ENCODE results near the gene MUC5B.
A peak's percentile ranks its signal among the peaks of the same experiment; 100 is the strongest.

Gene MUC5B

DNA sequence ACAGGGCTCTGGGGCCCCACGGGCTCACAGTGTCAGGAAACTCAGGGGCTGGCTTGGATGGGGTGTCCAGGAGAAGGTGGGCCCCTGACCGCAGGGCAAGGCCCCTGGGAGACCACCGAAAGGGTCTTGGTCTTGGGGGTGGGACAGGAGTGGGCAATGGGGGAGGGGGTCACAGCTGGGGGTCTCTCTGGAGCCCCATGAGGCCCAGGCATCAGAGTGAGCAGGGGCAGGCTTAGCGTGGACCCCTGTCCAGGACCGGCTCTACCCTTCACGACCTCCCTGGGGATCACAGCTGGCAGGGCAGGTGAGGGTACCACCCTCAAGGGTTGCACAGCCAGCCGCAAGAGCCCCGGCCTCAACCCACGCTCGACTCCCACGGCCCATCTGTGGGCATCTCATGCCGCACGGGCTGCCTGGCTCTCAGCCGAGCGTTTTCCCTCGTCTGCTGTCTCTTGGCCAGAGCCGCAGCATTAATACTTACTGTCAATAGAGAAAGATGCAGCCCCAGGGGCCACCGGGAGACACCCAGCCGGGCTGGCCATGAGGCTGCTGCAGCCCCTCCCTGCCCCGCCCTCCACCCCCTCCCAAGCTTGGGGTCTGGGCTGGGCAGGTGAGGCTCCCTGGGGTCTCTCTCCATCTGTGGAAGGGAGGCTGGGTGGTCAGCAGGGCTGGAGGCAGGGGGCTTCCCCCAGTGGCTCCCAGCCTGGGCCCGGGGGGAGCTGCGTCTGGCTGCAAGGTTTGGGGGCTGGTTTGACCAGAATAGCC lies 662 bp downstream of the MUC5B start:
- no peak for DNase-seq

DNA sequence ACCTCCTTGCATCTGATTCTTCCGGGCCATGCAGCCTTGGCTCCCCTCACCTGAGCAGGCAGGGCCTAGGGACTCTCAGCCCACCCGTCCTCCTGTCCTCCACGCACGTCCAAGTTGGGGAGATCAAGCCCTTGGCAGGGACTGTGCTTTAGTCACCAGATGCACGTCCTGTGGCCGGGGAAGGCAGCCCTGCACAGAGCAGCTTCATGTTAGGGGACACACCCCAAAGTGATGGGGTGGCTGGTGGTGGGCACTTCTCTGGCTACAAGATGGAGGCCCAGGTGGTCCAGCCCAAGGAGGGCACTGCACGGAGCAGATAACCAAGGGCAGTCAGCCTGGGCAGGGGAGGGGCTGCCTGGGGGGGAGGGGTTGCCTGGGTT lies 1.2 kb downstream of the MUC5B start:
- no peak for DNase-seq

DNA sequence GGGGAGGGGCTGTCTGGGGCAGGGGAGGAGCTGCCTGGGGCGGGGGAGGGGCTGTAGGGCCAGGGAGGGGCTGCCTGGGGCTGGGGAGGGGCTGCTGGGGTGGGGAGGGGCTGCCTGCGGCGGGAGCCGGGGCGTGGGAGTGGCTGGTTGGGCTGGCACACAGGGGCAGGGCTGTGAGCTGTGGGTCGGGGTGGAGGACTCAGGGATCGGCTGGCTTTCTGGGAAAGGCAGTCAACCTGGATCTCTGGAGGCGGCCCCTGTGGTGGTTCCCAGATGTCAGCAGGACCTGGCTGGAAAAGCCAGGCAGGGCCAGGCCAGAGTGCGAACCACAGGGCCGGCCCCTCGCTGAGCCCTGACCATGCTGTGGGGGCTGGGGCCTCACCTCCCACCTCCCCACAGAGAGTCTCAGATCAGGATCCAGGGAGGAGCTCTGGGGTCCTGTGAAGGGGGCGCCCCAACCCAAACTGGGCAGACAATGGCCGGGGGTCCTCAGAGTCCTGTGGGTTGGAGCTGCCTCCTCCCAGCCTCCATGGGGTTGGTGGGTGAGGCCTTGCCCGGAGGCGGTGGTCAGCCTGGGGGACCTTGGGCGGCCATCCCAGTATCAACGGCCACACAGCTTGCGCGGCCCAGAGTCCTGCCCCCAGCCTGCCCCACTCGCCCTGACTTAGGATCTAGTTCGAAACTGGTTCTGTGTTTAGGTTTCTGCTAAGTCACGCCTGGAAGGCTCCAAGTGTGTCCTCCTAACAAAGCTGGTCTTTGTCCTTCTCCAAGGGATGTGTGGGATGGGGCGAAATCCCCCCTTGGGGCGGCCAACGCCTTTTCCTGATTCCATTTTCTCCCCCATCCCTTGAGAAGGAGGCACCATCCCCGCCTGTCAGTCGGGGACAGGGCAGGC lies 1.9 kb downstream of the MUC5B start:
- no peak for DNase-seq

DNA sequence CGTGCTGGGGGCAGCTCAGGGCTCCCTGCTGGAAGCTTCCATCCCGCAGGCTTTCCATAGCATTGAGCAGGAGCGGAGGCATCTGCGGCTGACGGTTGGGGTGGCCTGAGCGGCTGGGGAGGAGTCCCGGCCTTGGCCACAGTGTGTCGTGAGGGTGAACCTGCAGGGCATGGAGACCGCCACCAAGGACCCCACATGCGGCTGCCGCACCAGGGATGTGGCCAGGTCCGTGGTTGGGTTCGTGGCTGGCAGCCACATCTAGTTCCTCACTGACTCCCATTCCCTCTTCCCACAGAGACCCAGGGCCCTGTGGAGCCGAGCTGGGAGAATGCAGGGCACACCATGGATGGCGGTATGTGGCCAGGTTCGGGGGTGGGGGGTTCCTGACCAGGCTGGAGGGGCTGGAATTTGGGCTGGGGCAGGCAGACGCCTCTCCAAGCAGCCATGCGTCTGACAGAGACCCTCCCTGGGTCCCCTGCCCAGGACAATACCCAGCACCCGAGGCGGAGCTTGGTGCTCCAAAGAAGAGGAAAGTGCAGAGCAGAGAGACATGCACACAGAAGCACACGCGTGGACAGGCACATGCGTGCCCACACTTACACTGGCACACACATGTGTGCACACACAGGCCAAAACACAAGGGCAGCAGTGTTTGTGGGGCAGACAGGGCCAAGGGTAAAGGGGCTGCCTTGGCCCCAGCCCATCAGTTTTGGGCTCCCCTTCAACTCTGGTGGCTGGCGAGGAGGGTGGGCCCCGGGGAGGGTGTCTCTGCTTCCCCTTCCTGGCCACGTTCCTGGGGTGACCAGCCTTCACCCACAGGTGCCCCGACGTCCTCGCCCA lies 2.7 kb downstream of the MUC5B start:
- no peak for DNase-seq

DNA sequence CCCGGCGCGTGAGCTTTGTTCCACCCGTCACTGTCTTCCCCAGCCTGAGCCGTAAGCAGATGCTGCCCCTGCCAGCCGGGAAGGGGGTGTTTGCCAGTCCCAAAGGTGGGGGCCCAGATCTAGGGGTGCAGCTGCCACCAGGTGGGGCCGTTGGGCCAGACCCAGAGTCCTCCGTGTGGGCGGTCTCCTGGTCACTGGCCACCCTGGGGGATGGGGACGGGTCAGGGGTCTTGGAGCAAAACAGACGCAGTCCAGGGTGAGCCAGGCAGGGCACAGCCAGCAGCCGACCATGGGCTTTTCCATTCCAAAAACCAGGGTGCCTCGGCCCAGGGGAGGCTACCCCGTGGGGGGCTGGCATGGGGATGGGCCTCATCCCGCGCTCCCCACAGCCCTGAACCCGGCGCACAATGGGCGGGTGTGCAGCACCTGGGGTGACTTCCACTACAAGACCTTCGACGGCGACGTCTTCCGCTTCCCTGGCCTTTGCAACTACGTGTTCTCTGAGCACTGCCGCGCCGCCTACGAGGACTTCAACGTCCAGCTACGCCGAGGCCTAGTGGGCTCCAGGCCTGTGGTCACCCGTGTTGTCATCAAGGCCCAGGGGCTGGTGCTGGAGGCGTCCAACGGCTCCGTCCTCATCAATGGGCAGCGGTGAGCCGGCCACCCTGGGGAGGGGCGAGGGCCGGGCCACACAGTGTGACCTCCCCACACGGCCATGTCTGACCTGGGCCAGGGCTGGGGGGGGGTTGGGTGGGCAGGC lies 3.5 kb downstream of the MUC5B start:
- no peak for DNase-seq

DNA sequence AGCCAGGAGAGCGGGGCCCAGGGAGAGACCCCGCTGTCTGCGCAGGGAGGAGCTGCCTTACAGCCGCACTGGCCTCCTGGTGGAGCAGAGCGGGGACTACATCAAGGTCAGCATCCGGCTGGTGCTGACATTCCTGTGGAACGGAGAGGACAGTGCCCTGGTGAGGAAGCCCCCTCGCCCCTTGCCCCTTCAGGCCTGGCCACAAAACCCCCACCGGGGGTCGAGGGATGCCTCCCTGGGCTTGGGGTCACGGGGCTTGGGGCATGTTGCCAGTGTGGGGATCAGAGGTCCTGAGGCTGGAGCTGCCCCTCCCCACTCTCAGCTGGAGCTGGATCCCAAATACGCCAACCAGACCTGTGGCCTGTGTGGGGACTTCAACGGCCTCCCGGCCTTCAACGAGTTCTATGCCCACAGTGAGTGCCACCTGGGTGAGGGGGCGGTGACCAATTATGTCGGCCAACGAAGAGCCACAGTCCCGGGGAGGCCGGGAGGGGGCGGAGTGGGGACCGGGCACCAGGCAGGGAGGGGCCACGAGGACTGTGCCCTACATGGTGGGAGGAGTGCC lies 4.2 kb downstream of the MUC5B start:
- no peak for DNase-seq

DNA sequence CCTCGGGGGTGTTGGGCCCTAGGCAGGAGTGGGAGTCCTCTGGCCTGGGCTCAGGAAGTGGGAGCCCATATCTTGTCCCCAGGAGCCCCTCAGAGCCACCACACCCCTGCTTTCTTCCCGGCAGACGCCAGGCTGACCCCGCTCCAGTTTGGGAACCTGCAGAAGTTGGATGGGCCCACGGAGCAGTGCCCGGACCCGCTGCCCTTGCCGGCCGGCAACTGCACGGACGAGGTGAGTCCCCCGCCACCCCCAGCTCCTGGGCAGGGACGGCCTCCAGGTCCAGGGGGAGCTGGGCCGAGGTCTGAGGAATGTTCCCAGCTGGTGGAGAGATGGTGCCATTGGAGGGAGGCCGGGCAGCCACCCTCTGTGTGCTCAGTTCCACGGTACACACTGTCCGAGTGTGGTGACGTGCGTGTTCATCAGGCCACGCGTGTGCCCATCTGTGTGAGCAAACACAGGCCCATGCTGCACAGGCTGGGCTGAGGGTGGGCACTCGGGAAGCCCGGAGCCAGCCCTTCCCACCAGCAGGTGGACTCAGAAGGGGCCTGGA lies 4.8 kb downstream of the MUC5B start:
- DNase-seq = no peak

DNA sequence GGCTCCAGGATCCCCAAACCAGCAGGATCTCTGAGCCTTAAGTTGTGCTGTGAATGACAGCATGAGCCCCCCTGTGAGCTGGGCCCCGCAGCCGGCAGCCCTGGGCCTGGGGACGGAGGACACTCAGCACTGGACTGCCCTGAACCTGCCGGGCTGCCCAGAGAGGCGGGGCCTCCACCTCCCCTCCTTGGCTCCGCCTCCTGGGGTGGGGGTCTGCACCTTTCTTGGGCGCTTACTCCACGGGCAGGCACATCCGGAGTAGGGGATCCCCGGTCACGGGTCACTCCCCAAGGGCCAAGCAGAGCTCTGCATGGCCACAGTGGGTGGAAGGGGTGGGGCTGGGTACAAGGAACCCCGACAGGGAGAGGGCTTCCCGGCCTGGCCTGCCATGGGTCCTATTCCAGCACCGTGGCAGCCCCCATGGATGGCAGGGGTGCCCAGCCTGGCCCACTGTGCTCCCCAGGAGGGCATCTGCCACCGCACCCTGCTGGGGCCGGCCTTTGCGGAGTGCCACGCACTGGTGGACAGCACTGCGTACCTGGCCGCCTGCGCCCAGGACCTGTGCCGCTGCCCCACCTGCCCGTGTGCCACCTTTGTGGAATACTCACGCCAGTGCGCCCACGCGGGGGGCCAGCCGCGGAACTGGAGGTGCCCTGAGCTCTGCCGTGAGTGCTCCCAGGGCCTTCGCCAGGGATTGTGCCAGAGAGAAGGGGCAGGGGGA lies 5.4 kb downstream of the MUC5B start:
- DNase-seq = no peak

DNA sequence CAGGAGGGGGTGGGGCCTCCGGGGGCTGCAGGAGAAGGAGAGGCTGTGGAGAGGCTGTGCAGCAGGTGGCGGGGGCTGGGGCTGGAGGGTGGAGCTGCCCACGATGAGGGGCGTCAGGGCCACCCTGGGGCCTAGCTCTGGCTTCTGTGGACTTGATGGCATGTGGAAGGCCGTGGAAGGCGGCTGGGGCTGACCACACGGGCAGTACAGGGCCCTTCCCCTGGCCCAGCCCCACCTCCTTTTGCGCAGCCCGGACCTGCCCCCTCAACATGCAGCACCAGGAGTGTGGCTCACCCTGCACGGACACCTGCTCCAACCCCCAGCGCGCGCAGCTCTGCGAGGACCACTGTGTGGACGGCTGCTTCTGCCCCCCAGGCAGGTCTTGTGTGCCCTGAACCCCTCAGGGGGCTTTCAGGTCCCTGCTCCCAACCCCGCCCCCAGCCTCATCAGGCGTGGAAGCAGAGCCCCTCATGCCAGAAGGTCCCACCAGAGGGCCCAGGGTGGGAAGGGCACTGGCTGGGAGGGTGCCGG lies 6.1 kb downstream of the MUC5B start:
- no peak for DNase-seq

DNA sequence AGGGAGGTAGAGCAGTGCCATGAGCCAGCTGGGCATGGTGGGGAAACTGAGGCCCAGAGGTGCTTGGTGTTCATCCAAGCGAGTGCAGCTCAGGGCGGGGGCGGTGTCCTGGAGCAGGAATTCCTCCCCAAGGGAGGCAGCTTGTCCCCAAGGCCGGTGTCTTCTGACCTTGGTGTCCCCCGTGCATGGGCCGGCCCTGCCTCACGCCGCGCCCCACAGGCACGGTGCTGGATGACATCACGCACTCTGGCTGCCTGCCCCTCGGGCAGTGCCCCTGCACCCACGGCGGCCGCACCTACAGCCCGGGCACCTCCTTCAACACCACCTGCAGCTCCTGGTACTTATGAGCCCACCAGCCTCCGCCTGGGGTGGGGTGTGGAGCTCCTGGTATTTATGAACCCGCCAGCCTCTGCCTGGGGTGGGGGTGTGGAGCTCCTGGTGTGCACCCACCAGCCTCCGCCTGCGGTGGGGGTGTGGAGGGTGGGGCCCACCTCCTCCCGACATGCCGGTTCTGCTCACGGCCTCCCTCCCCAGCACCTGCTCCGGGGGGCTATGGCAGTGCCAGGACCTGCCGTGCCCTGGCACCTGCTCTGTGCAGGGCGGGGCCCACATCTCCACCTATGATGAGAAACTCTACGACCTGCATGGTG lies 6.7 kb downstream of the MUC5B start:
- no peak for DNase-seq

DNA sequence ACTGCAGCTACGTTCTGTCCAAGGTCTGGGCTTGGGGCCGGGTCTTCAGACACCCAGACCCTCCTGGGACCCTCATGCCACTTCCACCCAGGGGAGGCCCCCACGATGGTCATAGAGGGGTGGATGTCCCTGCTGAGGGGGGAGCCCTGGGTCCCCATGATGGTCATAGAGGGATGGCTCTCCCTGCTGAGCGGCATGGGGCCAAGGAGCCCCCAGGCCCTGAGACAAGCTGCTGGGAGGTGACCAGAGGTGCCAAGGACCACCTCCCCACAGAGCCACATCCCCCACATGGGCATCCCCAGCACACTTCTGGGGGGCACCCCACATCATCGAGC lies 7.2 kb downstream of the MUC5B start:
- DNase-seq = no peak

DNA sequence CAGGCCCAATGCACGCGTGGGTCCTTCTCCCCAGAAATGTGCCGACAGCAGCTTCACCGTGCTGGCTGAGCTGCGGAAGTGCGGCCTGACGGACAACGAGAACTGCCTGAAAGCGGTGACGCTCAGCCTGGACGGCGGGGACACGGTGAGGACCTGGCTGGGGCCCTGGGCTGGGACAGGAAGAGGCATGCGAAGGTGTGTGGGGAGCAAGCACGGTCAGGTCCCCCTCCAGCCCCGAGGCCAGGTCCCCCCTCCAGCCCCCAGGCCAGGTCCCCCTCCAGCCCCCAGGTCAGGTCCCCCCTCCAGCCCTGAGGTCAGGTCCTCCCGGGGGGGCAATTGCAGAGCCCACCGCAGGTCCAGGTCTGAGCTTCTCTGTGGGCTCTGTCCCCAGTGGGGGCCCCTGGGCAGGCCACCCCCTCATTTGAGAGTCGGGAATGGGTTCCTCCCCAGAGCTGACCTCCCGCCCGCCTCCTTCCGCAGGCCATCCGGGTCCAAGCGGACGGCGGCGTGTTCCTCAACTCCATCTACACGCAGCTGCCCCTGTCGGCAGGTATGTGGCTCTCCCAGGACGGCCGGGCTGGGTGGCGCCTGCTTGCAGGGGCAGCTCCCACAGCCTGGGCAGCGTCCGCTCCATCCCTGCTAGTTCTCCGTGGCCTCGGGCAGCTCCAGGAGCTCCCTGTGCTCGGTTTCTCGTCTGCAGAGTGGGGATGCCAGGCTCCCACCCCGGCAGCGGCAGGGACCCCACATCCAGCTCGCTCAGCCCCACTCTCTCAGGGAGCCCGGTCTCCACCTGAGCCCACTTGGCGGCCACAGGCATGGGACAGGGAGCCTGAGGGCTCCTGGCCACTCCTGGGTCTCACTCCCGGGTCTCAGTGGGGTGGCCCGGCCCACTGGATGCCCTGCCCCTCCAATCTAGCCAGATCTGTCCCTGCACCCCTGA lies 7.9 kb downstream of the MUC5B start:
- no peak for DNase-seq

DNA sequence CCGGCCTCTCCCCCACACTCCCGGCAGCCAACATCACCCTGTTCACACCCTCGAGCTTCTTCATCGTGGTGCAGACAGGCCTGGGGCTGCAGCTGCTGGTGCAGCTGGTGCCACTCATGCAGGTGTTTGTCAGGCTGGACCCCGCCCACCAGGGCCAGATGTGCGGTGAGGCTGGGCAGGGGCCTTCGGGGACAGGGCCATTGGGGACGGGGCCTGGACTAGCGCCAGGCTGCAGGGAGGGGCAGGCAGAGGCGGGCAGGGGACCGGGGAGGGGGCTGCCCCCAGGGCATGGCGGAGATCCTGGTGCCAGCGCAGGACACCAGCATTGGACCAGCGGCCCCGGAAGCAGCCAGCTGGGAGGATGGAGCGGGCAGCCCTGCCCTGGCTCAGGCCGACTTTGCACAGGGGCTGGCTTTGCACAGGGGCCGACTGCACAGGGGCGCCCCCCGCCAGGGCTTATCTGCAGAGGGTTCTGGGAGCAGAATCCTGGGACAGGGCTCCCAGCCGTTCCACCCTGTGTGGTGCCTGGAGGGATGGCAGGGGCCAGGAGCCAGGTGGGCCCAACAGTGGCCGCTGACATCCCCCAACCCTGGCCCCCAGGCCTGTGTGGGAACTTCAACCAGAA lies 8.6 kb downstream of the MUC5B start:
- peak in 1 of 2 experiments; percentile 23 for DNase-seq

DNA sequence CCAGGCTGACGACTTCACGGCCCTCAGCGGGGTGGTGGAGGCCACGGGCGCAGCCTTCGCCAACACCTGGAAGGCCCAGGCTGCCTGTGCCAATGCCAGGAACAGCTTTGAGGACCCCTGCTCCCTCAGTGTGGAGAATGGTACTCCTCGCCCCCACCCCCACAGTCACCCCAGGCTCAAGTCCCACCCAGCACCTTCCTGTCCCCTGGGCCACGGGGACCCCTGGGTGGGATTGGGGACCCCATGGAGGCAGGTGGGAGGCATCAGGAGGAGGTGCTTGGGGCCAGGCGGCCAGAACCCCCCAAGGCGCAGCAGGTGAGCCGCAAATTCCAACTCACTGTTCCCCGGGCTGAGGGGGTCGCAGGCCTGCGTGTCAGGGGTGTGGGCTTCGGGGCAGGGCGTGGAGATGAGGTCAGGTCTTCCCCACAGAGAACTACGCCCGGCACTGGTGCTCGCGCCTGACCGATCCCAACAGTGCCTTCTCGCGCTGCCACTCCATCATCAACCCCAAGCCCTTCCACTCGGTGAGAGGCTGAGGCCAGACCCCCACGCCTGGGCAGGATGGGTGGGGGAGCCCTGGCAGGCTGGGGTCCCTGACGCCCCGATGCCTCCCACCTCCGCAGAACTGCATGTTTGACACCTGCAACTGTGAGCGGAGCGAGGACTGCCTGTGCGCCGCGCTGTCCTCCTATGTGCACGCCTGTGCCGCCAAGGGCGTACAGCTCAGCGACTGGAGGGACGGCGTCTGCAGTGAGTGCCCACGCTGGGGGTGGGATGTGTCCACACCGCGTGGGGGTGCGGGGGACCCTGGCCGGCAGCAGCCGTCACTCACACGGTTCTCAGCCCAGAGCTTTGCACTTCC lies 9.4 kb downstream of the MUC5B start:
- no peak for DNase-seq

DNA sequence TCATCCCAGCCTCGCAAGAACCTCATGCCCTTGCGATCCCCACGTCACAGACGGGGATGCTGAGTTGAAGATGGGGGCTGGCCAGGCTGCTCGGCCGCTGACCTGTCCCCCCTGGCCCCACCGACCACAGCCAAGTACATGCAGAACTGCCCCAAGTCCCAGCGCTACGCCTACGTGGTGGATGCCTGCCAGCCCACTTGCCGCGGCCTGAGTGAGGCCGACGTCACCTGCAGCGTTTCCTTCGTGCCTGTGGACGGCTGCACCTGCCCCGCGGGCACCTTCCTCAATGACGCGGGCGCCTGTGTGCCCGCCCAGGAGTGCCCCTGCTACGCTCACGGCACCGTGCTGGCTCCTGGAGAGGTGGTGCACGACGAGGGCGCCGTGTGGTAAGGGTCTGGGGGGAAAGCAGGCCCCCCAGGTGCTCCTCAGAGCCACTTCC lies 10.0 kb downstream of the MUC5B start:
- no peak for DNase-seq

DNA sequence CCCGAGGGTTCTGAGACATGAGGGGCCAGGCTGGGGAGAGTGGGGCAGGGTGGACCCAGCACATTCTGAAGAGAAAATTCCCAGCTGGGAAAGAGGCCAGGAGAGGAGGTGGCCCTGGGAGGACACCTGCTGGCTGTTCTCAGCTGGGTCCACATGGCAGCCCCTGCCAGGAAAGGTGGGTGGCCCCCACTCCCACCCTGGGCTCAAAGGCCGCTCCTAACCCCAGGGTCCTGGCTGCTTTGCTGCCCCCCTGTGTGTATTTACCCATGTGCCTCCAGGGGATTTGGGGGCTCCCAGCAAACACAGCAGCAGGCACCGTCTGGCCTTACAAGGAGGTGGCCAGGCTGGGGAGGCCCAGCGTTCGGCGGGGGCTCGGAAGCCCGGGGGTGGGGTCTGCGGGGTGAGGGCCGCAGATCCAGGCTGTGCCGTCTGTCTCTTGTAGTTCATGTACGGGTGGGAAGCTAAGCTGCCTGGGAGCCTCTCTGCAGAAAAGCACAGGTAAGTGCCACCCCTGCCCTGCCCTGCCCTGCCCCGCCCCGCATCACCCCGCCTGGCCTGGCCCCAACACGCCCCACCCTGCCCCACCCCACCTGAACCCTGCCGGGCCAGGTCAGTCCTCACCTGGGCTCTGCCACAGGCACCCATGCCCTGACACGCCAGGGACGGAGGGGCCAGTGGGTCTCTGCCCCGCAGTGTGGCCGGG lies 10.6 kb downstream of the MUC5B start:
- DNase-seq = no peak
